ENCODE measurements around the gene FABP2.

DNA sequence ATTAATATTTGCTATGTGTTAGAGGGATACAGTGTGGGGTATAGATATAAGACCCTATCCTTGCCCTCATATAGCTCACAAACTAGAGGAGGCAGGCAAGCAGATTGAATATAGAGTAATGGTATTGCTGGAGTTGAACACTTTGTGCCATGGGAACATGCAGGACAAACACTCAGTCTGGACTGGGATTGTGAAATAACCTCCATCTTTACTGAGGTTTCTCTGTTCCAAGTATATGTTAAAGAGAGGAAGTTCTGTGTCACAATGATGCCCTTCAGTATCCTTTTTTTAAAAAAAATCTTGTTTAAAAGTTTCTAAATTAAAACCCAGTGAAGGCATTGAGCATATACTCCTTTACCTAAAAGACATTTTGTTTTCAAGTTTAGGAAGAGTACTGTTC lies 8.7 kb downstream of the FABP2 start:
- no peak for TF ChIP-seq EZH2 (IDR thresholded peaks at IDR 0.05; ENCODE audit: borderline replicate concordance, low read depth, low read length, poor library complexity, severe bottlenecking)
- TF ChIP-seq, protein P1, sequence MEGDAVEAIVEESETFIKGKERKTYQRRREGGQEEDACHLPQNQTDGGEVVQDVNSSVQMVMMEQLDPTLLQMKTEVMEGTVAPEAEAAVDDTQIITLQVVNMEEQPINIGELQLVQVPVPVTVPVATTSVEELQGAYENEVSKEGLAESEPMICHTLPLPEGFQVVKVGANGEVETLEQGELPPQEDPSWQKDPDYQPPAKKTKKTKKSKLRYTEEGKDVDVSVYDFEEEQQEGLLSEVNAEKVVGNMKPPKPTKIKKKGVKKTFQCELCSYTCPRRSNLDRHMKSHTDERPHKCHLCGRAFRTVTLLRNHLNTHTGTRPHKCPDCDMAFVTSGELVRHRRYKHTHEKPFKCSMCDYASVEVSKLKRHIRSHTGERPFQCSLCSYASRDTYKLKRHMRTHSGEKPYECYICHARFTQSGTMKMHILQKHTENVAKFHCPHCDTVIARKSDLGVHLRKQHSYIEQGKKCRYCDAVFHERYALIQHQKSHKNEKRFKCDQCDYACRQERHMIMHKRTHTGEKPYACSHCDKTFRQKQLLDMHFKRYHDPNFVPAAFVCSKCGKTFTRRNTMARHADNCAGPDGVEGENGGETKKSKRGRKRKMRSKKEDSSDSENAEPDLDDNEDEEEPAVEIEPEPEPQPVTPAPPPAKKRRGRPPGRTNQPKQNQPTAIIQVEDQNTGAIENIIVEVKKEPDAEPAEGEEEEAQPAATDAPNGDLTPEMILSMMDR (conservative IDR thresholded peaks at IDR 0.05; ENCODE audit: low read depth, low read length) = no peak

Data from A673 (cell line).